Nephron (organoid): ENCODE results near the gene CHN2.

ENCODE experiments used
- H3K27ac Mint-ChIP-seq, 3 experiments: 2 replicates each; pipeline ENCODE4 v1.8.0; 2020; ENCODE audit warnings: mixed read lengths in 3 of 3, mild to moderate bottlenecking in 2 of 3, moderate library complexity in 1 of 3
- H3K27me3 Mint-ChIP-seq: 2 replicates; pipeline ENCODE4 v1.8.0; 2021; ENCODE audit warnings: low read depth, mild to moderate bottlenecking, moderate library complexity, mixed read lengths
- H3K36me3 Mint-ChIP-seq: 2 replicates; pipeline ENCODE4 v1.8.0; 2020; ENCODE audit warnings: low read depth, mixed read lengths
- H3K4me1 Mint-ChIP-seq: 2 replicates; pipeline ENCODE4 v1.8.0; 2020; ENCODE audit warnings: mixed read lengths
- H3K4me3 Mint-ChIP-seq, 3 experiments: 2 replicates each; pipeline ENCODE4 v1.8.0; 2020; ENCODE audit warnings: mild to moderate bottlenecking in 3 of 3, mixed read lengths in 3 of 3, moderate library complexity in 2 of 3
- H3K9me3 Mint-ChIP-seq: 2 replicates; pipeline ENCODE4 v1.8.0; 2020; ENCODE audit warnings: mixed read lengths
- TF ChIP-seq, protein P1 (sequence below), 3 experiments: fragments of 200-600 bp; sonication (generic); IDR thresholded peaks; one replicate each; pipeline ENCODE4 v1.5.0; 2021; ENCODE audit warnings: antibody characterized with exemption in 3 of 3; ENCODE audit not compliant: unreplicated experiment in 3 of 3

The CHN2 gene

DNA sequence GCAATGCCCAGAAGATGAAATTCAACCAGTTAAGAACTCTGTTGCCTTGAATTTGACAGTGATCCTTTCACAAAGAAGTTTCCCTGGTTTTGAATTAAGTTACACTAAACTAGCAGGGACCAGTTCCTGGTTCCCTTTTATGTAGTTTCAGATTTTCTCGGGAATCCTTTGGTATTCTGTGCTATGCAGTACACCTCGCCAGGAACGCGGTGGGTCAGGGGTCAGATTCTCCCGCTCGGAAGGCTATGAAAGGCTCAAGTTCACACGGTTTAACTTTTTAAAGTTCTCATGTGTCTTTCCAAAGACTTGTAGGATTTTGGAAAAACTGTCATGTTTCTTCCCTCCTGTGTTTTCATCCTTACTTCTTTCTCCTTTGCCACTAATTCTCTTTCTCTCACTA, 264.4 kb downstream of the CHN2 start:
- Mint-ChIP-seq H3K36me3 (no peaks in the 10 kb centered on the region), H3K9me3 (no peaks in the 10 kb centered on the region), H3K27me3 (peaks cover 11% of the 10 kb centered on the region), H3K4me3 (no peak overlapping the region), H3K4me1 (peaks cover 33% of the 10 kb centered on the region), H3K27ac (peak overlapping the region in 1 of 3 experiments; percentile 23)
- TF ChIP-seq, protein P1, sequence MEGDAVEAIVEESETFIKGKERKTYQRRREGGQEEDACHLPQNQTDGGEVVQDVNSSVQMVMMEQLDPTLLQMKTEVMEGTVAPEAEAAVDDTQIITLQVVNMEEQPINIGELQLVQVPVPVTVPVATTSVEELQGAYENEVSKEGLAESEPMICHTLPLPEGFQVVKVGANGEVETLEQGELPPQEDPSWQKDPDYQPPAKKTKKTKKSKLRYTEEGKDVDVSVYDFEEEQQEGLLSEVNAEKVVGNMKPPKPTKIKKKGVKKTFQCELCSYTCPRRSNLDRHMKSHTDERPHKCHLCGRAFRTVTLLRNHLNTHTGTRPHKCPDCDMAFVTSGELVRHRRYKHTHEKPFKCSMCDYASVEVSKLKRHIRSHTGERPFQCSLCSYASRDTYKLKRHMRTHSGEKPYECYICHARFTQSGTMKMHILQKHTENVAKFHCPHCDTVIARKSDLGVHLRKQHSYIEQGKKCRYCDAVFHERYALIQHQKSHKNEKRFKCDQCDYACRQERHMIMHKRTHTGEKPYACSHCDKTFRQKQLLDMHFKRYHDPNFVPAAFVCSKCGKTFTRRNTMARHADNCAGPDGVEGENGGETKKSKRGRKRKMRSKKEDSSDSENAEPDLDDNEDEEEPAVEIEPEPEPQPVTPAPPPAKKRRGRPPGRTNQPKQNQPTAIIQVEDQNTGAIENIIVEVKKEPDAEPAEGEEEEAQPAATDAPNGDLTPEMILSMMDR (IDR thresholded peaks at IDR 0.05; ENCODE audit: unreplicated experiment in 3 of 3) = no peak

DNA sequence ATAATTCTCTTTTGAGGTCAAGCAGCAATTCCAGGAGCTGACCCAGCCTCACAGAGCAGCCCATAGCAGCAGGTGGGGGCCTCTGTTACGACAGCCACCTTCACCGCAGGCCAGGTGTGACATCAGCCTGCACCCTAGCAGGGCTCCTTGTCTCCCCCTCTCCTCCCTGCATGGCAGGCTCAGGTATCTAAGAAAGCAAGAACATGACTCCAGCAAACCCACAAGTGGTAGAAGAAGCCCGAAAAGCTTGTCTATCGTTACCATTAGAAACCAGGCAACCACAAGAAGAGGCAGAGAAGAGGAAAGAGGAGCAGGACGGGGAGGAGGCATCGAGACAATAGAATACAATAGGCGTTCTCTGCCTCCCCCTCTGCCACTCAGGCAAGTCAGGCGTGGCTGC, 265.0 kb downstream of the CHN2 start:
- no peaks in the 10 kb centered on the region for H3K36me3 Mint-ChIP-seq
- no peaks in the 10 kb centered on the region for H3K9me3 Mint-ChIP-seq
- TF ChIP-seq, protein P1 (IDR thresholded peaks at IDR 0.05; ENCODE audit: unreplicated experiment in 3 of 3) = no peak
- H3K4me3 Mint-ChIP-seq = no peak overlapping the region
- H3K4me1 Mint-ChIP-seq = peaks cover 33% of the 10 kb centered on the region
- H3K27ac Mint-ChIP-seq = peak overlapping the region in 1 of 3 experiments; percentile 25
- H3K27me3 Mint-ChIP-seq = peaks cover 11% of the 10 kb centered on the region

DNA sequence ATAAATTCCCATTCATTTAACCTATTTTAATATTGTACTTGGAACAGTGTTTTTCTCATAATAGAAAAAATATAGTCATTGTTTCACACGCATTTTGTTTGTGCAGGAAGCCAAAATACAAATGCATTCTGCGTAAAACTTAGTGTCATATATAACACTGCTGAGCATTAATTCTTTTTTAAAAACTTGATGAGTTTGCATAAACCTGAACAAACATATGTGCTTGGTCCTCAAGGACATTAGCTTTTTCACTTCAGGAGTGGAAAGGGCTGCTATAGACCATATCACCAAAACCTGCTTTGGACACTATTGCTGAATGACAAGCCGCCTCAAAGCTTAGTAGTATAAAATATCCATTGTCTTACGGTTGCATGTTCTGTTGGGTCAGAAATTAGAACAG, 267.4 kb downstream of the CHN2 start:
- H3K4me1 Mint-ChIP-seq = peaks cover 28% of the 10 kb centered on the region
- H3K27me3 Mint-ChIP-seq = peaks cover 11% of the 10 kb centered on the region
- H3K27ac Mint-ChIP-seq = no peak overlapping the region
- no peaks in the 10 kb centered on the region for H3K36me3 Mint-ChIP-seq
- no peaks in the 10 kb centered on the region for H3K9me3 Mint-ChIP-seq
- no peak overlapping the region for H3K4me3 Mint-ChIP-seq
- TF ChIP-seq, protein P1 (IDR thresholded peaks at IDR 0.05; ENCODE audit: unreplicated experiment in 3 of 3) = no peak

DNA sequence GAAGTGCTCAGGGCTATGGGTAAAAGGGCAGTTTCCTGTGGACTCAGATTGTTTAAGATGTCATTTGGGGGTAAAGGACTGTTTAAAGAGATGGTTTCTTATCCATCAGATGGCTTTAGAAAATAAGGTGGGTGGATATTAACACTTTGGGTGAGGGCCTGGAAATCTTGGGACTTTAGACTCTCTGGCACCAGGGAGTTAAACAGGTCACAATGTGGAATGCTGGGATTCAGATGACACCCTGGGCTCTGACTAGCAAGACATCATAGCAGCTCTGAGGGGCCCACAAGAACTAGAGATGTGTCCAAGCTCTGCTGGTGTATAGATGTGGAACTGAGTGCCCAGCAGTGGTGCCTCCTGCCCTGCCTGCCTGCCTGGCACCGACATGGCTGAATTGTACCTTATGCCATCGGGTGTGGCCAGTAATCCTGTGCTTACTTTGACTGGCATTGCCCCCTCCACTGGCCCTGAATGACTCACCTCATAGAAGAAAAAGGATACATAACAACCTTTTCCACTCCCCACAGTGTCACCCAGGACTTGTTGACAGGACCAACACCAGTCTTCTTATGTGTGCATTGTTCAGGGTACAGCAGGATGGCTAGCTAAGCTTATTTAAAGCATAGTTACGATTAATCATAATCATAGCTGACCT, 269.1 kb downstream of the CHN2 start:
- Mint-ChIP-seq H3K27ac (no peak overlapping the region), H3K4me1 (peaks cover 12% of the 10 kb centered on the region), H3K4me3 (no peak overlapping the region), H3K27me3 (peaks cover 11% of the 10 kb centered on the region), H3K9me3 (no peaks in the 10 kb centered on the region), H3K36me3 (no peaks in the 10 kb centered on the region)
- TF ChIP-seq, protein P1 (IDR thresholded peaks at IDR 0.05; ENCODE audit: unreplicated experiment in 3 of 3) = no peak

DNA sequence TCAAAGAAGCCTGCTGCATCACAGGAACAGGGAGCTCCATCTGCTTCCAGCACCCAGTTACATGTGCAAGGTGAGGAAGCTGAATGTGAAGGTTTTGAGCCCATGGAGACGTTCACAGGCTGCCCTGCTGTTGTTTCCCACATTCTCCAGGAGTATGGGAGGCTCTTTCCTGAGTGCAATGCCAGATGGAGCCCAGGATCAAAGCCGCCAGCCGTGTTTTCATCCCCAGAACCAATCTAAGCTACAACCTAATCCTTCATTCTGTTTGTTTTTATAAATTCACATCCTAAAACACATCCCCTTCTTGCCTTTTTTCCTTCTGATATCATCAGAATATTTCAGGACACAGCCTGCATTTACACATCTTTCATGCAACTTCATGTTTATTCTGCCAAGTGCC, 270.2 kb downstream of the CHN2 start:
- Mint-ChIP-seq H3K27me3 (peaks cover 11% of the 10 kb centered on the region), H3K27ac (no peak overlapping the region), H3K9me3 (no peaks in the 10 kb centered on the region), H3K4me3 (no peak overlapping the region), H3K36me3 (no peaks in the 10 kb centered on the region), H3K4me1 (peaks cover under 1% of the 10 kb centered on the region)
- TF ChIP-seq, protein P1 (IDR thresholded peaks at IDR 0.05; ENCODE audit: unreplicated experiment in 3 of 3) = no peak
